Suprapubic skin (tissue), 4 donors: Measurements from ENCODE around the gene TMX2.
A peak's percentile ranks its signal among the peaks of the same experiment; 100 is the strongest.

Source experiments
- POLR2A ChIP-seq, 2 donors: fragments of 450-650 bp; IDR thresholded peaks; one replicate each; pipeline ENCODE4 v1.6.1; 2017; ENCODE audit warnings: antibody characterized with exemption in 2 of 2, mild to moderate bottlenecking in 2 of 2, moderate library complexity in 2 of 2
- POLR2AphosphoS5 ChIP-seq, 3 donors: sonication (generic); formaldehyde crosslinking; IDR thresholded peaks; one replicate each; pipeline ENCODE4 v1.6.1; 2017; ENCODE audit warnings: antibody characterized with exemption in 3 of 3
- TF ChIP-seq, protein P1 (sequence below), 2 donors: fragments of 200-600 bp in 1 of 2; fragments of 450-650 bp in 1 of 2; sonication (generic) in 1 of 2; IDR thresholded peaks; one replicate each; pipeline ENCODE4 v1.5.1; 2016 to 2019; ENCODE audit warnings: antibody characterized with exemption in 2 of 2, mild to moderate bottlenecking in 1 of 2, moderate library complexity in 1 of 2

DNA sequence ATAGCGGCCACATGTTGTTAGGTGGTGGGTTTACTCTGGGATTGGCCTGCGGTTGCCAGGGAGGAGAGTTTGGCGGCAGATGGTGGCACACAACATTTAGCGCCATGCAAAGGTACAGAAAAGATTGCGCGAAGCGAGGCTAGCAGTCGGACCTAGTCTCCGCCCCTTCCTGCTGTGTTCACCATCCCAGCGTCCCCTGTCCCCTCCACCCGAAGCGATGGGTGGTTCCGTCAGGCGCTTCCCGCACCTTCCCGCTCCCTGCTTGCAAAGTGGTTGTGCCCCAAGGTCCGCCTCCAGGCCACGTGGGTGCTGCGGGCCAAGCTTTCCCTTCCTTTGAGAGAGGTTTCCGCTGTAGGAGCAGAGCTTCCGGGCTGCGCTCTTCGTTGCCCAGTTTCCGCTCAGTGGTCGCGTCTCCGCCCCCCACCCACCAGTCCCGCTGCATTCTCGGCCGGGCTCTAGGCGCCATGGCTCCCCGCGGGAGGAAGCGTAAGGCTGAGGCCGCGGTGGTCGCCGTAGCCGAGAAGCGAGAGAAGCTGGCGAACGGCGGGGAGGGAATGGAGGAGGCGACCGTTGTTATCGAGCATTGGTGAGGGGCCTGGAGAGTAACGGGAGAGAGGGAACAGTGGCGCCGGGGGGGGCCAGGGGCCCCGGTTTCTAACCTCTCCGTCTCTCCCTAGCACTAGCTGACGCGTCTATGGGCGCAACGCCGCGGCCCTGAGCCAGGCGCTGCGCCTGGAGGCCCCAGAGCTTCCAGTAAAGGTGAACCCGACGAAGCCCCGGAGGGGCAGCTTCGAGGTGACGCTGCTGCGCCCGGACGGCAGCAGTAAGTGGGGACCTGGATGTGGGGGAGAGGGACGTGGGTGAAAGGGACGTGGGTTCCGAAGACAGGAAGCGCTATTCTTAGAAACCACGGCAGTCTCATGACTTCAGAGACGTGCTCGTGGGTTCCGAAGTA is 29.0 kb downstream of the TMX2 start, which contains the start of gene SELENOH:
- peak; percentile 11 to 84 for TF ChIP-seq POLR2A (IDR thresholded peaks at IDR 0.05)
- TF ChIP-seq, protein P1, sequence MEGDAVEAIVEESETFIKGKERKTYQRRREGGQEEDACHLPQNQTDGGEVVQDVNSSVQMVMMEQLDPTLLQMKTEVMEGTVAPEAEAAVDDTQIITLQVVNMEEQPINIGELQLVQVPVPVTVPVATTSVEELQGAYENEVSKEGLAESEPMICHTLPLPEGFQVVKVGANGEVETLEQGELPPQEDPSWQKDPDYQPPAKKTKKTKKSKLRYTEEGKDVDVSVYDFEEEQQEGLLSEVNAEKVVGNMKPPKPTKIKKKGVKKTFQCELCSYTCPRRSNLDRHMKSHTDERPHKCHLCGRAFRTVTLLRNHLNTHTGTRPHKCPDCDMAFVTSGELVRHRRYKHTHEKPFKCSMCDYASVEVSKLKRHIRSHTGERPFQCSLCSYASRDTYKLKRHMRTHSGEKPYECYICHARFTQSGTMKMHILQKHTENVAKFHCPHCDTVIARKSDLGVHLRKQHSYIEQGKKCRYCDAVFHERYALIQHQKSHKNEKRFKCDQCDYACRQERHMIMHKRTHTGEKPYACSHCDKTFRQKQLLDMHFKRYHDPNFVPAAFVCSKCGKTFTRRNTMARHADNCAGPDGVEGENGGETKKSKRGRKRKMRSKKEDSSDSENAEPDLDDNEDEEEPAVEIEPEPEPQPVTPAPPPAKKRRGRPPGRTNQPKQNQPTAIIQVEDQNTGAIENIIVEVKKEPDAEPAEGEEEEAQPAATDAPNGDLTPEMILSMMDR (IDR thresholded peaks at IDR 0.05): no peak
- TF ChIP-seq POLR2AphosphoS5 (IDR thresholded peaks at IDR 0.05): peak in 2 of 3 donors; percentile 88 to 94
